DOHH2 (cell line): ENCODE results near the gene NAIF1.
"Not testable (repeated sequence)": the region's sequence is repeated elsewhere in the genome, so short reads cannot be mapped to it uniquely, and the experiment has no call there.

Source experiments
- CTCF ChIP-seq: fragments of 200-600 bp; sonication (generic); IDR thresholded peaks from one replicate; pipeline ENCODE4 v1.5.1; 2014; ENCODE audit warnings: antibody characterized with exemption, mild to moderate bottlenecking, low read depth, low read length; ENCODE audit not compliant: poor library complexity, severe bottlenecking
- EZH2phosphoT487 ChIP-seq: fragments of 200-600 bp; sonication (generic); IDR thresholded peaks from 2 replicates; pipeline ENCODE4 v1.6.1; 2017; ENCODE audit warnings: borderline replicate concordance, mild to moderate bottlenecking, antibody characterized with exemption, low read length, moderate library complexity, mixed read lengths

GRCh38 chr9:128111726-128112125 is 44.6 kb upstream of the NAIF1 start:
- not testable (repeated sequence) for TF ChIP-seq CTCF, EZH2phosphoT487
